HG03108 (cell line): Measurements from ENCODE around the gene MAML2.

Source experiments
- ATAC-seq: cut with Tn5 transposase; IDR thresholded peaks from one replicate; pipeline ENCODE4 v1.9.1; 2021; ENCODE audit warnings: moderate library complexity; ENCODE audit not compliant: unreplicated experiment

The MAML2 gene

DNA sequence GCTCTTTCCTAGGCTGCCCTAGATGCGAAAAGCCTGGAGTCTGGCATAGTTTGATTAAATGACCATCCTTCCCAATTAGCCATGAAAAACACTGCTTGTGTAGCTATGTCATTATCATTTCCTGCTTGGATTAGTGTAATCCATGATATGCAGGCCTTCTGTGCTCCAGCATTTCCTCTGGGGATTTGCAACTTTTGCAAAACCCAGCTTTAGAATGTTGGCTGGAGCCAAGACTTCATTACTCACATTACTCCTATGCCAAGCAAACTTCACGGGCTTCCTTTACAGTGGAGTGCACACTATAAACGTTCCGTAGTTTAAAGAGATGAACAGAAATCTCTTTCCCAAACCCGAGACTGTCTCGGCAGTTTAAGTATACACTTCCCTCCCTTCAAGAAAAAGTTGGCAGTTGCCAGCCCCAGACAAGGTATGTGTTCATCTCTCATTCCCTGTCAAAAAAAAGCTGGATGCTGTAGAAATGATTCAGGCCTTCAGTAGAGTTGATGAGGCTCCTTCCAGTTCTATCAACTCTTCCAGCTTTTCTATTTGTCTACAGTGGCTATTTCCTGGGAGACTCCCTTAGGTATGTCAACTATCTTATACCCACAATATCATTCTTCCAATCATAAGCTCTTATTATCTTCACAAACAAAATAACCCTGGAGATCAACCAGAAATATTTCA is 180.0 kb downstream of the MAML2 start:
- no peak for ATAC-seq

DNA sequence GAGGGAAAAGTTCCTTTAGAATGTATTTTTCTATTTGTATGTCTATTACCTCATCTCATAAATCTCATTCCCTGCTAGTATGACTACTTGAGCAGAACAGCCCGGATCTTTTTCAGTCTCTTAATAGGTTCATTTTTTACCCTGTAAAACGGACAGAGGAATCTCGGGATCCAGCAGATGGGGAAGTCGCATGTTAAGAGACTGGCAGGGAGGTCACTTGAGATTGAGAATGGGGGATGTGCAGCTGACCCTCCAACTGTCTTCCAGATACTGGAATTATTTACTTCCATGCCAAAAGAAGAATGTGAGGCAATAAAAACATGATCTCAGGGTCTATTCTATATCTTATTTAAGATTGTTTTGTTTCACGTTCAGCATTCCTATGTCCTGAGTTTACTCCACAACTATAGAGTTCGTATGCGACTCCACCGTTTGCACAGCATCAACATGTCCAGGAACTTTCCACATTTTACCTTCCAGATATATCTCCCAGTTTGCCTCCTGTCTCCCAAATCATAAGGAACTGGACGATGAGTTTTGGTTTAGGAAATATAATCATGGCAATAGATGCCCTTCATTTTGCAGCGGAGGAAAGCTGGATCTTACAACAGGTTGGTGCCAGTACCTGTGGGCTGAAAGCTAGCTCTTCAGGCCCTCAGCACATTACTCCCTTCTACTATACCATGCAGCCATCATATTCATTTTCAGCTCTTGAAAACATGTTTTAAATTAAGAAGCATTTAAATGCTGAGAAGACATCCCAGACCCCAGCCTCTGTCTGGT is 181.5 kb downstream of the MAML2 start:
- no peak for ATAC-seq

DNA sequence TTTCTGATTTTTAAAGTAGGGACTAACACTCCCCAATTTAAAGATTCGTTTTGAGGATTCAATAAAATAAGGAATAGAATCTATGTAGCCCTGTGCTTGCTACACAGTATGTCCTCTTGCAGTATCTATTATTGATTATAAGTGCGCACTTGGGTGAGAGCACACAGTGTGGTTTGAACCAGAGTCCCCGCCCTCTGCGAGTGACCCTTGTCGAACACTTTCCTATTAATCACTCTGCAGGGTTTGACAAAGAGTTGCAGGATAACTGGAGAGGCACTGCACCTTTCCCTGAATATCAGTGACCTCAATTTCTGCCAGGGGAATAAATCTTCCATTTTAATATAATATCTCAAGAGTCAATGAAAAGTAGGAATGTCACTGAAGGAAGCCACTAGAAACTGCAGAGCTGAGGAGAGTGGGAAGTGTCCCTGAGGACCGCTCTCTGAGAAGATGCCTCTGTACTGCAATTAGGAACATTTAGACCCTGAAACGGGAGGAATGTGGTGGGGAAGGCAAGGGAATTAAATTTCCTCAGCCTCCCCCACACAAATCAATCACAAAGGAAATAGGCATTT is 182.2 kb downstream of the MAML2 start:
- no peak for ATAC-seq

DNA sequence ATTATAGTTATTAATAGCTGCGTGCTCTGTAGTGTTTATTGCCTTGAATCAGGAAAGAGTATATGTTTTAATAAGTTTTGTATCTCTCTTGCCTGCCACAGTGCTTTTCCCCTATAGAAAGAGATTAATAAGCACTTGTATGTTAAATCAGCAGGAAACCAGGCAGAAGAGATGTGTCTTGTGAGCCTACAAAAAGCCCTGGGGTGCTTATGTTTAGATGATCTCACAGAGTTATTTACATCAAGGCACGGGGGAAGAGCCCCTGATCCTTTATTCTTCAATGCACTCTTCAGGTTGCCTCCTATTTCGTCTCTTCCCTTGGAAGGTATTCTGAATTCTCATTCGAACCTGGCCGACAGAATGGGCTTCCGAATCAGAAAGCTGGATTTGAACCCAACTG is 183.0 kb downstream of the MAML2 start:
- no peak for ATAC-seq

GRCh38 chr11:96158126-96158525 is 184.9 kb downstream of the MAML2 start:
- no peak for ATAC-seq

DNA sequence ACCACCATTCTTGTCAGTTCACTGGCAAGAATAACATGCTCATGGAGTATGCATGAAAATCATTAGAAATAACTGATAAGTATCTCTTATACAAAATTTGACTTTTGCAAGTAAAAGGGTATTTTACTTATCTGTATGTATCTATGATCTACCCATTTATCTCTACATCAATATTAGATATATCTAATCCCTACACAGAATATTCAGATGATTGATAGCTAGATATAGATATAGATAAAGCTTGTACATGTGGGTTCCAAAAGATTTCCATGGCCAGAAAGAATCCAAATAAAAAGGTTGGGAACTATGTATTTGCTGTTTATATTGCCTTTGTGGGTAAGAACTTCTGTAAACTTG is 185.5 kb downstream of the MAML2 start:
- ATAC-seq = no peak

DNA sequence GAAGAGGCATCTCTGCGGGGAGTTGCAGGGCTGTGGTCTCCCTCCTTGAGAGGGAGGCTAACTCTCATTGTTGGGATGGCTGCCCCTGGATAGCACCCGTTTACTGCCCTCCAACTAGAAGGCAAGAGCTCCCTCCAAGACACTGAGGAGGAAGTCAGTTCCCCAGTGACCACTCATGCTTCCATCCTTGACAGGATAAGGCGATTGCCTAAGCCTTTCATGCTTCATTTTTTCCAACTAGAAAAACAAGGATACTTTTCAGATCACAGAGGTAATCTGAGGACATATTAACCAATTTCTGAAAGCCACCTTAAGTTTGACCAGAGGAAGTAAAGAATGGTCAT is 186.6 kb downstream of the MAML2 start:
- ATAC-seq = no peak

- peak; percentile 40 for ATAC-seq
Observed at GRCh38 chr11:96155627-96156378, 187.2 kb downstream of the MAML2 start.

DNA sequence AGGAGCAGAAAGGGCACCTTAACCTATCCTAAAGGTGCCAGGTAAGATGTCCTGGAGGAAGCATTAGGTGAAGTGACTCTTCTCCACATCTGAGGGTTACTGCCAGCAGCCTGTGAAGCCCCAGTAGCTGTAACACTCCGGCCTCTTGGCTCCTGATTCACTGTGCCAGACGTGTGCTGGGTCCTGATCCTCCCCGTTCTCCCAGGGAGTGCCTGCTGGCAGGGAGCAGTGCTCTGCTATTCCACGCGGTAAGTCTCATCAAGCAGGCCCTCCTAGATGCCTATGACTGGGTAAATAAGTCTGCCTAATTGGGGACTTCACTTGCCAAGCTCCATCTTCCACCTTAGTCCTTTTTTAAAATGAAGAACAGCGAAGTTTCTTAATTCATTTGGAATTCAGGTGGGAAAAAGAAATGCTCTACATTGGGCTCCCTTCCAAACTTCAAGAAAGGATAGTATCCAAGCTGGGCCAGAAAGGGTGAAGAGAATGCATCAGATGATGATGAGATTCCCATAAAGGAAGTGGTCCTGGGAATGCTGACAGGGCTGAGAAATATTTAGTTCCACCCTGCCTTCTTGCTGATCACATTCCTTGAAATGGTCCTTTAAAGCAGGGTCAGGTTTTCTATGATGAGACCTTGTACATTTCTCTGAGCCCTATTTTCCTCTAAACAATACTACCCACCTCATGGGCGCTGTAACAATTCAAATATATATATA is 188.0 kb downstream of the MAML2 start:
- ATAC-seq = no peak

GRCh38 chr11:96152623-96153022 is 190.4 kb downstream of the MAML2 start:
- no peak for ATAC-seq

- no peak for ATAC-seq
Observed at GRCh38 chr11:96151501-96151900, 191.5 kb downstream of the MAML2 start.

- ATAC-seq = no peak
Observed at GRCh38 chr11:96150609-96151008, 192.4 kb downstream of the MAML2 start.

- ATAC-seq = no peak
Observed at GRCh38 chr11:96149743-96150555, 193.0 kb downstream of the MAML2 start.

- ATAC-seq = no peak
Observed at GRCh38 chr11:96147906-96148486, 195.0 kb downstream of the MAML2 start.

DNA sequence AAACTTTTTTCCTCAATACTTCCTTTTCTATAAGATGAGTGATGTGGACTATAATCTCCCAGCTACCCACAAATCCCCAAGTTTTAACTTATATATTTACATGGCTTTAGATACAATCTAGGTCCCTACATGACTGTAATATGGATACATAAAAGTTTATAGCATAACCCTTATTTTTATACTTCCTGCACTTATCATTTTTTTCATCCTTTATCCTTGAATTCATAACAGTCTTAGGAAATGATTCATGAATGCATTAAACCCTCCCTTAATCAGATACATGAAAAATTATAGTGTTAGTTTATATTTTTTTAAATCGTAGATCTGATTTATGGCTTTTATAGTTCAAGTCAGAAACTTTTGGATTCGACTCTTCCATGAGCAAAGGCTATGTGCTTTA is 195.8 kb downstream of the MAML2 start:
- no peak for ATAC-seq

DNA sequence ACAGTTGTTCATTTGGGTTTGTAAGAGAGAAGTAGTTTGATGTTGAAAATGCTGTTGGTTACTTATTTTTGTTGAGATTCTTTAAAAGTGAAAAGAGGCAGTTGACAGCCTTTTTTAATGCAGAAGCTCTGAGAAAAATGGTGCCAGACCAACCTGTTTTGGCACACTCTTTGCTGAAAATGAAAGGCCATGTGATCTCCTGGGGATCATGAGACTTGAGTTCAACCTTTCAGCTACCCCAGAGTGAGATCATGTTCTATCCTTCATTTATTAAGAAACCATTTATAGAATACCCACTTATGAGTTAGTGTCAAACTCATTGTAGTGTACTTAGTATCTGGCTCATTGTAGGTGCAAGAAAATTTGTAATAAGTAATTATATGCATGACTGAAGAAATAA is 196.2 kb downstream of the MAML2 start:
- ATAC-seq = no peak

- ATAC-seq = no peak
Observed at GRCh38 chr11:96145163-96145585, 197.8 kb downstream of the MAML2 start.

- ATAC-seq = no peak
Observed at GRCh38 chr11:96144553-96144952, 198.4 kb downstream of the MAML2 start.

DNA sequence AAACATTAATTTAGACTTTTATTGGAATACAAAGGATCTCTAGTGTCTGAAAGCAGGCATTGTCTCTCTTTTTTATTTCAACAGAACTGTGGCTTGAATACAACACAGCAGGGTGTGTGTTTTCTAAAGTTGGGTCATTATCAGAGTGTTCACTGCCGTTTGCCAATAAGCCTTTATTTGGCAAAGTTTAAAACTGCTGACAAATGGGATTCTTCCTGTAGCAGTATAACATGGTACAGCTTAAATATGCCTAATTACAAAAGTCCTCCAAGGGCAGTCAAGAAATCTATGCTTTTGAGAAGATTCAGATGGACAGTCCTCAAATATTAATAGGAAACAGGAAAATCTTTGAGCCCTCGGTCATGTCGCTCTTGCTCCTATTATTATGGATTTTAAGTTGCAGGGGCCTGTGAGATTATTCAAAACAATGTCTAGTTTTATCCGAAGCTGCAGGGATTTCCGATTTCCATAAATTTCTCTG is 199.9 kb downstream of the MAML2 start:
- ATAC-seq = no peak

- no peak for ATAC-seq
Observed at GRCh38 chr11:96141626-96142025, 201.4 kb downstream of the MAML2 start.
